OCI-LY1 (cell line): ENCODE results near the gene ZNF385C.

Experiments
- H2AFZ ChIP-seq: fragments of 200-600 bp; sonication (generic), shearing (Covaris generic); 2 replicates; pipeline ENCODE4 v1.6.0; 2014; ENCODE audit warnings: antibody characterized with exemption, mild to moderate bottlenecking, low read length
- H3F3A ChIP-seq: fragments of 200-600 bp; sonication (generic), shearing (Covaris generic); 2 replicates; pipeline ENCODE4 v1.6.0; 2014; ENCODE audit warnings: mild to moderate bottlenecking, antibody characterized with exemption, low read length, moderate library complexity; ENCODE audit not compliant: insufficient read depth
- H3K27ac ChIP-seq: fragments of 200-600 bp; sonication (generic); 2 replicates; pipeline ENCODE4 v1.5.1; 2014; ENCODE audit warnings: low read length, mixed run types, mild to moderate bottlenecking, low read depth; ENCODE audit not compliant: poor library complexity, severe bottlenecking
- H3K27me3 ChIP-seq: fragments of 200-600 bp; sonication (generic); 2 replicates; pipeline ENCODE4 v1.6.0; 2014; ENCODE audit warnings: antibody characterized with exemption, mild to moderate bottlenecking, low read length, moderate library complexity; ENCODE audit not compliant: insufficient read depth
- H3K36me3 ChIP-seq: fragments of 200-600 bp; sonication (generic); 2 replicates; pipeline ENCODE4 v1.6.1; 2014; ENCODE audit warnings: mild to moderate bottlenecking, antibody characterized with exemption, low read length, moderate library complexity, mixed read lengths; ENCODE audit not compliant: insufficient read depth
- H3K4me1 ChIP-seq: fragments of 200-600 bp; sonication (generic); 2 replicates; pipeline ENCODE4 v1.5.1; 2014; ENCODE audit warnings: mild to moderate bottlenecking, low read length, moderate library complexity; ENCODE audit not compliant: insufficient read depth, severe bottlenecking
- H3K4me2 ChIP-seq: fragments of 200-600 bp; sonication (generic), shearing (Covaris generic); 2 replicates; pipeline ENCODE4 v1.6.1; 2014; ENCODE audit warnings: low read length
- H3K4me3 ChIP-seq: fragments of 200-600 bp; sonication (generic); 2 replicates; pipeline ENCODE4 v1.5.1; 2014; ENCODE audit warnings: low read length, low read depth, mild to moderate bottlenecking, mixed read lengths; ENCODE audit not compliant: poor library complexity, severe bottlenecking
- H3K79me2 ChIP-seq: fragments of 200-600 bp; shearing (Covaris generic); 2 replicates; pipeline ENCODE4 v1.6.1; 2016; ENCODE audit warnings: mixed run types, low read length, mixed read lengths; ENCODE audit not compliant: insufficient read depth
- H3K9ac ChIP-seq: fragments of 200-600 bp; sonication (generic), shearing (Covaris generic); 2 replicates; pipeline ENCODE4 v1.6.1; 2014; ENCODE audit warnings: mild to moderate bottlenecking, low read length, mixed read lengths
- H3K9me2 ChIP-seq: fragments of 200-600 bp; sonication (generic), shearing (Covaris generic); 2 replicates; pipeline ENCODE4 v1.6.1; 2014; ENCODE audit warnings: low read depth, mild to moderate bottlenecking, low read length, mixed read lengths
- H3K9me3 ChIP-seq: fragments of 200-600 bp; shearing (Covaris generic); 2 replicates; pipeline ENCODE4 v1.6.1; 2014; ENCODE audit warnings: low read length, mixed read lengths
- H4K20me1 ChIP-seq: fragments of 200-600 bp; sonication (generic), shearing (Covaris generic); 2 replicates; pipeline ENCODE4 v1.6.0; 2016; ENCODE audit warnings: mild to moderate bottlenecking, low read length; ENCODE audit not compliant: insufficient read depth
- EZH2 ChIP-seq: fragments of 200-600 bp; sonication (generic), shearing (Covaris generic); IDR thresholded peaks from 2 replicates; pipeline ENCODE4 v1.8.0; 2017; ENCODE audit warnings: borderline replicate concordance, mixed run types, mild to moderate bottlenecking, antibody characterized with exemption, low read length, moderate library complexity, mixed read lengths
- TF ChIP-seq, protein P1 (sequence below): fragments of 200-600 bp; sonication (generic), shearing (Covaris generic); IDR thresholded peaks from 2 replicates; pipeline ENCODE4 v1.5.1; 2017; ENCODE audit warnings: mild to moderate bottlenecking, antibody characterized with exemption, low read length, moderate library complexity, mixed read lengths

Gene ZNF385C

DNA sequence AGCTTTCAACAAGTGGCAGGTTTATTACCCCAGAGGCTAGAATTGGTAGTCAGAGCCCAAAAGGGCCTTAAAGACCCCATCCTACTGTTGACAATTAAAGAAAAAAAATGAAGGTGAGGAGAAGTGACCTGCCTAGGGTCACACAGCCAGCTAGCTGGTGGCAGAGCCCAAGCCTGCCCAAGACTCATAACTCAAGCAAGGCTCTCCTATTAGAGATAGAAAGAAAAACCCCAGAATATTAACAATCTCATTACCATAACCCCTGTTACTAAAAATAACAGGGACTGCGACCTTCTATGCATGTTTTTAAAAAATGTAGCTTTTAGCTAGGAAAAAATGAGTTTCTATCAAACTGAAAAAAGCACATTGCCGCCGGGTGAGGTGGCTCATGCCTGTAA is 38.4 kb upstream of the ZNF385C start:
- H3K9me3 ChIP-seq, result no peaks in the 10 kb centered on the region
- peak overlapping the region; percentile 0 for H3K4me3 ChIP-seq
- H3K36me3 ChIP-seq, result peaks cover 9% of the 10 kb centered on the region; the same call in 1 of the 2 replicates
- H3K9me2 ChIP-seq, result no peaks in the 10 kb centered on the region
- peaks cover 16% of the 10 kb centered on the region for H3K79me2 ChIP-seq
- H2AFZ ChIP-seq, result no peak overlapping the region
- H4K20me1 ChIP-seq, result no peaks in the 10 kb centered on the region
- TF ChIP-seq, protein P1, sequence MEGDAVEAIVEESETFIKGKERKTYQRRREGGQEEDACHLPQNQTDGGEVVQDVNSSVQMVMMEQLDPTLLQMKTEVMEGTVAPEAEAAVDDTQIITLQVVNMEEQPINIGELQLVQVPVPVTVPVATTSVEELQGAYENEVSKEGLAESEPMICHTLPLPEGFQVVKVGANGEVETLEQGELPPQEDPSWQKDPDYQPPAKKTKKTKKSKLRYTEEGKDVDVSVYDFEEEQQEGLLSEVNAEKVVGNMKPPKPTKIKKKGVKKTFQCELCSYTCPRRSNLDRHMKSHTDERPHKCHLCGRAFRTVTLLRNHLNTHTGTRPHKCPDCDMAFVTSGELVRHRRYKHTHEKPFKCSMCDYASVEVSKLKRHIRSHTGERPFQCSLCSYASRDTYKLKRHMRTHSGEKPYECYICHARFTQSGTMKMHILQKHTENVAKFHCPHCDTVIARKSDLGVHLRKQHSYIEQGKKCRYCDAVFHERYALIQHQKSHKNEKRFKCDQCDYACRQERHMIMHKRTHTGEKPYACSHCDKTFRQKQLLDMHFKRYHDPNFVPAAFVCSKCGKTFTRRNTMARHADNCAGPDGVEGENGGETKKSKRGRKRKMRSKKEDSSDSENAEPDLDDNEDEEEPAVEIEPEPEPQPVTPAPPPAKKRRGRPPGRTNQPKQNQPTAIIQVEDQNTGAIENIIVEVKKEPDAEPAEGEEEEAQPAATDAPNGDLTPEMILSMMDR, result no peak
- TF ChIP-seq EZH2, result no peak
- peak overlapping the region; percentile 98 for H3K27ac ChIP-seq
- peaks cover 78% of the 10 kb centered on the region for H3K4me1 ChIP-seq
- H3F3A ChIP-seq, result peaks cover 20% of the 10 kb centered on the region; the same call in 1 of the 2 replicates
- no peaks in the 10 kb centered on the region for H3K27me3 ChIP-seq
- H3K4me2 ChIP-seq, result peak overlapping the region; percentile 18
- peak overlapping the region; percentile 2; the same call in 1 of the 2 replicates for H3K9ac ChIP-seq

- H3K4me1 ChIP-seq, result peaks cover 80% of the 10 kb centered on the region
- H3K4me2 ChIP-seq, result peak overlapping the region; percentile 18
- H2AFZ ChIP-seq, result no peak overlapping the region
- H3K9me3 ChIP-seq, result no peaks in the 10 kb centered on the region
- H3K79me2 ChIP-seq, result peaks cover 18% of the 10 kb centered on the region
- no peaks in the 10 kb centered on the region for H3K9me2 ChIP-seq
- H4K20me1 ChIP-seq, result no peaks in the 10 kb centered on the region
- TF ChIP-seq, protein P1, result no peak
- no peak for TF ChIP-seq EZH2
- peaks cover 2% of the 10 kb centered on the region; the same call in 1 of the 2 replicates for H3K36me3 ChIP-seq
- H3K27me3 ChIP-seq, result no peaks in the 10 kb centered on the region
- H3K9ac ChIP-seq, result peak overlapping the region; percentile 2; the same call in 1 of the 2 replicates
- peak overlapping the region; percentile 0 for H3K4me3 ChIP-seq
- H3K27ac ChIP-seq, result peak overlapping the region; percentile 98
- peaks cover 20% of the 10 kb centered on the region; the same call in 1 of the 2 replicates for H3F3A ChIP-seq
Measured at GRCh38 chr17:42135664-42136653, 37.7 kb upstream of the ZNF385C start.

GRCh38 chr17:42135151-42135550 is 36.9 kb upstream of the ZNF385C start:
- no peaks in the 10 kb centered on the region for H4K20me1 ChIP-seq
- H3K9ac ChIP-seq, result no peak overlapping the region; the same call in 1 of the 2 replicates
- H3K4me3 ChIP-seq, result no peak overlapping the region
- H2AFZ ChIP-seq, result no peak overlapping the region
- peak overlapping the region; percentile 98 for H3K27ac ChIP-seq
- H3K4me2 ChIP-seq, result peak overlapping the region; percentile 18; the same call in 1 of the 2 replicates
- no peaks in the 10 kb centered on the region for H3K27me3 ChIP-seq
- H3K4me1 ChIP-seq, result peaks cover 85% of the 10 kb centered on the region
- H3K9me2 ChIP-seq, result no peaks in the 10 kb centered on the region
- H3K79me2 ChIP-seq, result peaks cover 18% of the 10 kb centered on the region
- H3K36me3 ChIP-seq, result peaks cover 3% of the 10 kb centered on the region; the same call in 1 of the 2 replicates
- no peaks in the 10 kb centered on the region for H3K9me3 ChIP-seq
- no peak for TF ChIP-seq EZH2
- TF ChIP-seq, protein P1, result no peak
- peaks cover 20% of the 10 kb centered on the region; the same call in 1 of the 2 replicates for H3F3A ChIP-seq
